GM23338 (cell line): ENCODE measurements around the gene NEK10. TPM values are rescaled to one million over a fixed set of nuclear protein-coding genes. Genes with fewer than 3 reads are reported as not detected.

ENCODE experiments used
- ATAC-seq: fragments of 200-7000 bp; cut with Tn5 transposase; 3 replicates; pipeline ENCODE4 v1.9.1; 2020
- DNase-seq: peaks from one replicate; pipeline ENCODE4 v3.0.0-alpha.2; 2015; ENCODE audit warnings: low spot score
- H2AFZ ChIP-seq: fragments of 200-600 bp; sonication (generic); 2 replicates; pipeline ENCODE4 v1.8.0; 2016; ENCODE audit warnings: antibody characterized with exemption, mild to moderate bottlenecking, moderate library complexity
- H3F3A ChIP-seq: fragments of 200-600 bp; sonication (generic); replicated peaks from 2 replicates; pipeline ENCODE4 v1.8.0; 2017; ENCODE audit warnings: antibody characterized with exemption, mixed run types, low read depth
- H3K27ac ChIP-seq: fragments of 200-600 bp; sonication (generic); 2 replicates; pipeline ENCODE4 v1.6.1; 2016; ENCODE audit warnings: low read depth
- H3K27me3 ChIP-seq: fragments of 200-600 bp; sonication (generic); 2 replicates; pipeline ENCODE4 v1.8.0; 2016; ENCODE audit warnings: mild to moderate bottlenecking, mixed run types, moderate library complexity; ENCODE audit not compliant: insufficient read depth
- H3K36me3 ChIP-seq: fragments of 200-600 bp; sonication (generic); 2 replicates; pipeline ENCODE4 v1.8.0; 2016; ENCODE audit warnings: mild to moderate bottlenecking; ENCODE audit not compliant: insufficient read depth
- H3K4me1 ChIP-seq: fragments of 200-600 bp; sonication (generic); 2 replicates; pipeline ENCODE4 v1.8.0; 2016; ENCODE audit warnings: mild to moderate bottlenecking, moderate library complexity; ENCODE audit not compliant: insufficient read depth
- H3K4me2 ChIP-seq: fragments of 200-600 bp; sonication (generic); 2 replicates; pipeline ENCODE4 v1.7.1; 2017; ENCODE audit warnings: mixed run types
- H3K4me3 ChIP-seq: fragments of 200-600 bp; sonication (generic); 2 replicates; pipeline ENCODE4 v1.6.1; 2016; ENCODE audit warnings: mixed run types
- H3K79me2 ChIP-seq: fragments of 200-600 bp; sonication (generic); replicated peaks from 2 replicates; pipeline ENCODE4 v1.8.0; 2017; ENCODE audit warnings: mild to moderate bottlenecking; ENCODE audit not compliant: insufficient read depth
- H3K9me2 ChIP-seq: fragments of 200-600 bp; sonication (generic); 2 replicates; pipeline ENCODE4 v1.8.0; 2017; ENCODE audit not compliant: insufficient read depth
- H4K20me1 ChIP-seq: fragments of 200-600 bp; sonication (generic); replicated peaks from 2 replicates; pipeline ENCODE4 v1.8.0; 2017; ENCODE audit warnings: mild to moderate bottlenecking; ENCODE audit not compliant: insufficient read depth
- H3K27ac Mint-ChIP-seq: 2 replicates; pipeline ENCODE4 v1.8.0; 2020; ENCODE audit warnings: inconsistent platforms, mild to moderate bottlenecking, moderate library complexity, mixed read lengths
- H3K27me3 Mint-ChIP-seq: 3 replicates; pipeline ENCODE4 v1.8.0; 2022; ENCODE audit warnings: low read depth, mild to moderate bottlenecking, moderate library complexity, mixed read lengths, inconsistent platforms; ENCODE audit not compliant: insufficient read depth, poor library complexity
- H3K36me3 Mint-ChIP-seq: 3 replicates; pipeline ENCODE4 v1.8.0; 2021; ENCODE audit warnings: low read depth, mild to moderate bottlenecking, inconsistent platforms, moderate library complexity, mixed read lengths
- H3K4me1 Mint-ChIP-seq: 3 replicates; pipeline ENCODE4 v1.8.0; 2020; ENCODE audit warnings: mild to moderate bottlenecking, inconsistent platforms, mixed read lengths
- H3K4me3 Mint-ChIP-seq: 3 replicates; pipeline ENCODE4 v1.8.0; 2021; ENCODE audit warnings: moderate library complexity, mild to moderate bottlenecking, inconsistent platforms, mixed read lengths
- H3K9me3 Mint-ChIP-seq: 3 replicates; pipeline ENCODE4 v1.8.0; 2020; ENCODE audit warnings: moderate library complexity, mild to moderate bottlenecking, inconsistent platforms, mixed read lengths
- CREB1 ChIP-seq: fragments of 250-450 bp; sonication (Bioruptor Pico); IDR thresholded peaks from 2 replicates; pipeline ENCODE4 v1.5.0; 2020; ENCODE audit warnings: low read depth, mild to moderate bottlenecking, moderate library complexity
- ETS1 ChIP-seq: IDR thresholded peaks from 2 replicates; pipeline ENCODE4 v1.6.1; 2016; ENCODE audit warnings: antibody characterized with exemption
- EZH2 ChIP-seq: fragments of 200-600 bp; sonication (generic); IDR thresholded peaks from one replicate; pipeline ENCODE4 v1.8.0; 2017; ENCODE audit warnings: antibody characterized with exemption, mild to moderate bottlenecking, low read depth; ENCODE audit not compliant: unreplicated experiment
- EZH2phosphoT487 ChIP-seq: fragments of 200-600 bp; sonication (generic); IDR thresholded peaks from one replicate; pipeline ENCODE4 v1.8.1; 2018; ENCODE audit warnings: antibody characterized with exemption; ENCODE audit not compliant: unreplicated experiment
- JUNB ChIP-seq: IDR thresholded peaks from one replicate; pipeline ENCODE4 v1.6.1; 2016; ENCODE audit warnings: antibody characterized with exemption; ENCODE audit not compliant: unreplicated experiment
- ZNF114 ChIP-seq: fragments of 250-450 bp; sonication (Bioruptor Pico); IDR thresholded peaks from 2 replicates; pipeline ENCODE4 v1.5.0; 2020; ENCODE audit warnings: mild to moderate bottlenecking, moderate library complexity
- ZNF331 ChIP-seq: fragments of 250-450 bp; sonication (Bioruptor Pico); IDR thresholded peaks from 2 replicates; pipeline ENCODE4 v1.5.0; 2020; ENCODE audit warnings: low read depth, mild to moderate bottlenecking, moderate library complexity
- polyA plus RNA-seq: library from polyadenylated mRNA; unstranded; fragments of >200 nt; fragmentation: Nextera tagmentation; extraction: Ambion mirVana; gene quantifications from 2 replicates; pipeline ENCODE4 v1.2.1, GENCODE V29; 2016
- total RNA-seq: library from RNA; depleted of rRNA; stranded (reverse); fragments of >200 nt; shearing (Covaris generic); gene quantifications from 2 replicates; pipeline ENCODE4 v1.2.3, GENCODE V29; 2014
- TF ChIP-seq, protein P1 (sequence below): fragments of 250-450 bp; sonication (Bioruptor Pico); IDR thresholded peaks from 2 replicates; pipeline ENCODE4 v1.5.0; 2020; ENCODE audit warnings: mild to moderate bottlenecking, moderate library complexity
- TF ChIP-seq, protein P2 (sequence below): IDR thresholded peaks from one replicate; pipeline ENCODE4 v1.6.1; 2018; ENCODE audit warnings: antibody characterized with exemption; ENCODE audit not compliant: unreplicated experiment
- TF ChIP-seq, protein P3 (sequence below), 2 experiments: fragments of 200-600 bp in 1 of 2; sonication (generic) in 1 of 2; conservative IDR thresholded peaks; 2 replicates each; pipeline versions ENCODE4 v1.5.1 to v1.6.1; 2016 to 2017; ENCODE audit warnings: antibody characterized with exemption in 2 of 2, low read depth in 2 of 2, mild to moderate bottlenecking in 2 of 2, moderate library complexity in 1 of 2

Gene NEK10
- total and polyA plus RNA-seq, 2 experiments from 2014 or later = 0.55 to 2.0 TPM

DNA sequence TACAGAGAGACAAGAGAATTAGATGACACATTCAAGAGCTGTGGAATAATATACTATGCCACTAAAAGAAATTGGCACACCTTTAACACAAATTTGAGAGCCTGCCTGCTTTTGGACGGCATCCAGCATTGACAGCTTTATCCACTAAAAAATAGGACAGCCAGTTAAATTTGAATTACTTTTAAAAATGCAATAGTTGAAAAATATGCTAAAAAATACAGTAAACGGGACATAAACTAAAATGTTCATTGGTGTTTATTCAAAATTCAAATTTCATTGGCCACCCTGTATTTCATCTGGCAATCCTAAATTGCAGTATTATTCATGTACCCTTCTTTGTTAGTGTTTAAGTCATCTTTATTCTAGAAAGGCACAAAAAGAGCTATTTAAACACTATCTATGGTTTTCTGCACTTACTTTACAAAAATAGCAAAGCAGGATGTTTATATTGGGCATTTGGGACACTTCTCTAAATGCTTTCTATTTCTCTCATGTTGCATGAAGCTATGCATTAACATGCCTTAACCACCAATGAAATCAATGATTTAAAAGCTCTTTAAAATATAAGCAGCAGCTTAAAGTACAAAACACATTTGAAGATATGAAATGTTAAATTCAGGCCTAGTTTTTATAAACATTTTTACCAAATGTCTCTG is 160.1 kb downstream of the NEK10 start:
- peaks cover 15% of the 10 kb centered on the region; the same call in 1 of the 2 replicates for H3K9me2 ChIP-seq

More for the DNA sequence above, 160.1 kb downstream of the NEK10 start:
- no peak overlapping the region for H3K27ac Mint-ChIP-seq
- no peak overlapping the region for H3K4me3 Mint-ChIP-seq
- Histone ChIP-seq H3K4me2 (no peak overlapping the region), H3K4me1 (peaks cover 12% of the 10 kb centered on the region), H2AFZ (no peak overlapping the region), H3F3A (no peaks in the 10 kb centered on the region), H3K36me3 (no peaks in the 10 kb centered on the region), H3K79me2 (no peaks in the 10 kb centered on the region), H3K4me3 (no peak overlapping the region), H3K27ac (no peak overlapping the region), H4K20me1 (no peaks in the 10 kb centered on the region), H3K27me3 (no peaks in the 10 kb centered on the region)
- peaks cover 5% of the 10 kb centered on the region; the same call in 2 of the 3 replicates for H3K9me3 Mint-ChIP-seq
- peaks cover 36% of the 10 kb centered on the region for H3K4me1 Mint-ChIP-seq
- no peak for ATAC-seq
- H3K27me3 Mint-ChIP-seq = no peaks in the 10 kb centered on the region
- TF ChIP-seq CREB1 (CRISPR knock-in tag) = no peak
- TF ChIP-seq ZNF331 = no peak
- no peak for TF ChIP-seq ZNF114
- TF ChIP-seq ETS1 = no peak
- TF ChIP-seq, protein P1, sequence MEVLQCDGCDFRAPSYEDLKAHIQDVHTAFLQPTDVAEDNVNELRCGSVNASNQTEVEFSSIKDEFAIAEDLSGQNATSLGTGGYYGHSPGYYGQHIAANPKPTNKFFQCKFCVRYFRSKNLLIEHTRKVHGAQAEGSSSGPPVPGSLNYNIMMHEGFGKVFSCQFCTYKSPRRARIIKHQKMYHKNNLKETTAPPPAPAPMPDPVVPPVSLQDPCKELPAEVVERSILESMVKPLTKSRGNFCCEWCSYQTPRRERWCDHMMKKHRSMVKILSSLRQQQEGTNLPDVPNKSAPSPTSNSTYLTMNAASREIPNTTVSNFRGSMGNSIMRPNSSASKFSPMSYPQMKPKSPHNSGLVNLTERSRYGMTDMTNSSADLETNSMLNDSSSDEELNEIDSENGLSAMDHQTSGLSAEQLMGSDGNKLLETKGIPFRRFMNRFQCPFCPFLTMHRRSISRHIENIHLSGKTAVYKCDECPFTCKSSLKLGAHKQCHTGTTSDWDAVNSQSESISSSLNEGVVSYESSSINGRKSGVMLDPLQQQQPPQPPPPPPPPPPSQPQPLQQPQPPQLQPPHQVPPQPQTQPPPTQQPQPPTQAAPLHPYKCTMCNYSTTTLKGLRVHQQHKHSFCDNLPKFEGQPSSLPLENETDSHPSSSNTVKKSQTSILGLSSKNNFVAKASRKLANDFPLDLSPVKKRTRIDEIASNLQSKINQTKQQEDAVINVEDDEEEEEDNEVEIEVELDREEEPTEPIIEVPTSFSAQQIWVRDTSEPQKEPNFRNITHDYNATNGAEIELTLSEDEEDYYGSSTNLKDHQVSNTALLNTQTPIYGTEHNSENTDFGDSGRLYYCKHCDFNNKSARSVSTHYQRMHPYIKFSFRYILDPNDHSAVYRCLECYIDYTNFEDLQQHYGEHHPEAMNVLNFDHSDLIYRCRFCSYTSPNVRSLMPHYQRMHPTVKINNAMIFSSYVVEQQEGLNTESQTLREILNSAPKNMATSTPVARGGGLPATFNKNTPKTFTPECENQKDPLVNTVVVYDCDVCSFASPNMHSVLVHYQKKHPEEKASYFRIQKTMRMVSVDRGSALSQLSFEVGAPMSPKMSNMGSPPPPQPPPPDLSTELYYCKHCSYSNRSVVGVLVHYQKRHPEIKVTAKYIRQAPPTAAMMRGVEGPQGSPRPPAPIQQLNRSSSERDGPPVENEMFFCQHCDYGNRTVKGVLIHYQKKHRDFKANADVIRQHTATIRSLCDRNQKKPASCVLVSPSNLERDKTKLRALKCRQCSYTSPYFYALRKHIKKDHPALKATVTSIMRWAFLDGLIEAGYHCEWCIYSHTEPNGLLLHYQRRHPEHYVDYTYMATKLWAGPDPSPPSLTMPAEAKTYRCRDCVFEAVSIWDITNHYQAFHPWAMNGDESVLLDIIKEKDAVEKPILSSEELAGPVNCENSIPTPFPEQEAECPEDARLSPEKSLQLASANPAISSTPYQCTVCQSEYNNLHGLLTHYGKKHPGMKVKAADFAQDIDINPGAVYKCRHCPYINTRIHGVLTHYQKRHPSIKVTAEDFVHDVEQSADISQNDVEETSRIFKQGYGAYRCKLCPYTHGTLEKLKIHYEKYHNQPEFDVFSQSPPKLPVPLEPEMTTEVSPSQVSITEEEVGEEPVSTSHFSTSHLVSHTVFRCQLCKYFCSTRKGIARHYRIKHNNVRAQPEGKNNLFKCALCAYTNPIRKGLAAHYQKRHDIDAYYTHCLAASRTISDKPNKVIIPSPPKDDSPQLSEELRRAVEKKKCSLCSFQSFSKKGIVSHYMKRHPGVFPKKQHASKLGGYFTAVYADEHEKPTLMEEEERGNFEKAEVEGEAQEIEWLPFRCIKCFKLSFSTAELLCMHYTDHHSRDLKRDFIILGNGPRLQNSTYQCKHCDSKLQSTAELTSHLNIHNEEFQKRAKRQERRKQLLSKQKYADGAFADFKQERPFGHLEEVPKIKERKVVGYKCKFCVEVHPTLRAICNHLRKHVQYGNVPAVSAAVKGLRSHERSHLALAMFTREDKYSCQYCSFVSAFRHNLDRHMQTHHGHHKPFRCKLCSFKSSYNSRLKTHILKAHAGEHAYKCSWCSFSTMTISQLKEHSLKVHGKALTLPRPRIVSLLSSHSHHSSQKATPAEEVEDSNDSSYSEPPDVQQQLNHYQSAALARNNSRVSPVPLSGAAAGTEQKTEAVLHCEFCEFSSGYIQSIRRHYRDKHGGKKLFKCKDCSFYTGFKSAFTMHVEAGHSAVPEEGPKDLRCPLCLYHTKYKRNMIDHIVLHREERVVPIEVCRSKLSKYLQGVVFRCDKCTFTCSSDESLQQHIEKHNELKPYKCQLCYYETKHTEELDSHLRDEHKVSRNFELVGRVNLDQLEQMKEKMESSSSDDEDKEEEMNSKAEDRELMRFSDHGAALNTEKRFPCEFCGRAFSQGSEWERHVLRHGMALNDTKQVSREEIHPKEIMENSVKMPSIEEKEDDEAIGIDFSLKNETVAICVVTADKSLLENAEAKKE = no peak
- TF ChIP-seq, protein P2, sequence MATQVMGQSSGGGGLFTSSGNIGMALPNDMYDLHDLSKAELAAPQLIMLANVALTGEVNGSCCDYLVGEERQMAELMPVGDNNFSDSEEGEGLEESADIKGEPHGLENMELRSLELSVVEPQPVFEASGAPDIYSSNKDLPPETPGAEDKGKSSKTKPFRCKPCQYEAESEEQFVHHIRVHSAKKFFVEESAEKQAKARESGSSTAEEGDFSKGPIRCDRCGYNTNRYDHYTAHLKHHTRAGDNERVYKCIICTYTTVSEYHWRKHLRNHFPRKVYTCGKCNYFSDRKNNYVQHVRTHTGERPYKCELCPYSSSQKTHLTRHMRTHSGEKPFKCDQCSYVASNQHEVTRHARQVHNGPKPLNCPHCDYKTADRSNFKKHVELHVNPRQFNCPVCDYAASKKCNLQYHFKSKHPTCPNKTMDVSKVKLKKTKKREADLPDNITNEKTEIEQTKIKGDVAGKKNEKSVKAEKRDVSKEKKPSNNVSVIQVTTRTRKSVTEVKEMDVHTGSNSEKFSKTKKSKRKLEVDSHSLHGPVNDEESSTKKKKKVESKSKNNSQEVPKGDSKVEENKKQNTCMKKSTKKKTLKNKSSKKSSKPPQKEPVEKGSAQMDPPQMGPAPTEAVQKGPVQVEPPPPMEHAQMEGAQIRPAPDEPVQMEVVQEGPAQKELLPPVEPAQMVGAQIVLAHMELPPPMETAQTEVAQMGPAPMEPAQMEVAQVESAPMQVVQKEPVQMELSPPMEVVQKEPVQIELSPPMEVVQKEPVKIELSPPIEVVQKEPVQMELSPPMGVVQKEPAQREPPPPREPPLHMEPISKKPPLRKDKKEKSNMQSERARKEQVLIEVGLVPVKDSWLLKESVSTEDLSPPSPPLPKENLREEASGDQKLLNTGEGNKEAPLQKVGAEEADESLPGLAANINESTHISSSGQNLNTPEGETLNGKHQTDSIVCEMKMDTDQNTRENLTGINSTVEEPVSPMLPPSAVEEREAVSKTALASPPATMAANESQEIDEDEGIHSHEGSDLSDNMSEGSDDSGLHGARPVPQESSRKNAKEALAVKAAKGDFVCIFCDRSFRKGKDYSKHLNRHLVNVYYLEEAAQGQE = no peak
- TF ChIP-seq, protein P3, sequence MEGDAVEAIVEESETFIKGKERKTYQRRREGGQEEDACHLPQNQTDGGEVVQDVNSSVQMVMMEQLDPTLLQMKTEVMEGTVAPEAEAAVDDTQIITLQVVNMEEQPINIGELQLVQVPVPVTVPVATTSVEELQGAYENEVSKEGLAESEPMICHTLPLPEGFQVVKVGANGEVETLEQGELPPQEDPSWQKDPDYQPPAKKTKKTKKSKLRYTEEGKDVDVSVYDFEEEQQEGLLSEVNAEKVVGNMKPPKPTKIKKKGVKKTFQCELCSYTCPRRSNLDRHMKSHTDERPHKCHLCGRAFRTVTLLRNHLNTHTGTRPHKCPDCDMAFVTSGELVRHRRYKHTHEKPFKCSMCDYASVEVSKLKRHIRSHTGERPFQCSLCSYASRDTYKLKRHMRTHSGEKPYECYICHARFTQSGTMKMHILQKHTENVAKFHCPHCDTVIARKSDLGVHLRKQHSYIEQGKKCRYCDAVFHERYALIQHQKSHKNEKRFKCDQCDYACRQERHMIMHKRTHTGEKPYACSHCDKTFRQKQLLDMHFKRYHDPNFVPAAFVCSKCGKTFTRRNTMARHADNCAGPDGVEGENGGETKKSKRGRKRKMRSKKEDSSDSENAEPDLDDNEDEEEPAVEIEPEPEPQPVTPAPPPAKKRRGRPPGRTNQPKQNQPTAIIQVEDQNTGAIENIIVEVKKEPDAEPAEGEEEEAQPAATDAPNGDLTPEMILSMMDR (conservative IDR thresholded peaks at IDR 0.05; ENCODE audit: low read depth in 2 of 2) = no peak
- TF ChIP-seq EZH2 = no peak
- no peak for TF ChIP-seq JUNB
- no peak for TF ChIP-seq EZH2phosphoT487
- no peaks in the 10 kb centered on the region; the same call in 2 of the 3 replicates for H3K36me3 Mint-ChIP-seq
- no peak for DNase-seq
